Esophagus muscularis mucosa (tissue), 3 donors: Measurements from ENCODE around the gene OCLN.

Source experiments
- POLR2A ChIP-seq: fragments of 450-650 bp; IDR thresholded peaks from one replicate; pipeline ENCODE4 v1.6.1; 2017; ENCODE audit warnings: antibody characterized with exemption, moderate library complexity, mild to moderate bottlenecking, low read depth
- TF ChIP-seq, protein P1 (sequence below), 3 experiments: fragments of 200-600 bp in 2 of 3; fragments of 450-650 bp in 1 of 3; sonication (generic) in 2 of 3; IDR thresholded peaks; one replicate each; pipeline ENCODE4 v1.5.1; 2017 to 2019; ENCODE audit warnings: antibody characterized with exemption in 3 of 3, mild to moderate bottlenecking in 2 of 3, moderate library complexity in 1 of 3

DNA sequence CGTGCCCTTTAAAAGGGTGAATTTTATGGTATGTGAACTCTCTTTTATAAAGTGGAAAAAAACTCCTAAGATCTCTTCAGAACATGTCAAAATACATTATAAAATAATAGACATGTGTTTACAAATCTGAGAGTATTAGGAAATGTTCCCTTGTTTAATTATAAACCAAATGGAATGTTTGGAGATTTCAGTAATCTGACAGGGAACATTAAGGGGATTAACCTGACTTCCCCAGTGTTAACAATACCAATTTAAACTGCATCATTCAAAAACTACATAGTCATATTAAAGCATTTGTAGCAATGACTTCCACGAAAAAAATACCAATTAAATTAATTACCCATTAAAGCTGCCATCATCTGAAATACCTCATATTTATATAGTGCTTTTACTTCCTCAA, 1.6 kb upstream of the OCLN start:
- TF ChIP-seq, protein P1, sequence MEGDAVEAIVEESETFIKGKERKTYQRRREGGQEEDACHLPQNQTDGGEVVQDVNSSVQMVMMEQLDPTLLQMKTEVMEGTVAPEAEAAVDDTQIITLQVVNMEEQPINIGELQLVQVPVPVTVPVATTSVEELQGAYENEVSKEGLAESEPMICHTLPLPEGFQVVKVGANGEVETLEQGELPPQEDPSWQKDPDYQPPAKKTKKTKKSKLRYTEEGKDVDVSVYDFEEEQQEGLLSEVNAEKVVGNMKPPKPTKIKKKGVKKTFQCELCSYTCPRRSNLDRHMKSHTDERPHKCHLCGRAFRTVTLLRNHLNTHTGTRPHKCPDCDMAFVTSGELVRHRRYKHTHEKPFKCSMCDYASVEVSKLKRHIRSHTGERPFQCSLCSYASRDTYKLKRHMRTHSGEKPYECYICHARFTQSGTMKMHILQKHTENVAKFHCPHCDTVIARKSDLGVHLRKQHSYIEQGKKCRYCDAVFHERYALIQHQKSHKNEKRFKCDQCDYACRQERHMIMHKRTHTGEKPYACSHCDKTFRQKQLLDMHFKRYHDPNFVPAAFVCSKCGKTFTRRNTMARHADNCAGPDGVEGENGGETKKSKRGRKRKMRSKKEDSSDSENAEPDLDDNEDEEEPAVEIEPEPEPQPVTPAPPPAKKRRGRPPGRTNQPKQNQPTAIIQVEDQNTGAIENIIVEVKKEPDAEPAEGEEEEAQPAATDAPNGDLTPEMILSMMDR (IDR thresholded peaks at IDR 0.05), result no peak
- TF ChIP-seq POLR2A, result no peak
